ENCODE data around the gene PRPF38B. TPM values are rescaled to one million over a fixed set of nuclear protein-coding genes. Genes with fewer than 3 reads are reported as not detected.

PRPF38B gene
- total and polyA plus RNA-seq, 10 of the 15 experiments (the other 5 are each of a cell fraction or from before 2014, with no cell fraction given) = 32.9 to 79.2 (median 47.8) TPM

- Histone ChIP-seq H3K4me1 (ENCODE audit: control insufficient read depth, insufficient read depth, low read length) (peaks cover 3% of the 10 kb centered on the region; the same call in 1 of the 2 replicates), H2AFZ (ENCODE audit: control insufficient read depth, low read depth, low read length) (no peak overlapping the region), H3K79me2 (ENCODE audit: control insufficient read depth, insufficient read depth, low read length) (no peaks in the 10 kb centered on the region), H3K27ac (ENCODE audit: control insufficient read depth, insufficient read depth) (no peak overlapping the region), H3K4me3 (no peak overlapping the region), H4K20me1 (ENCODE audit: control insufficient read depth, insufficient read depth) (no peaks in the 10 kb centered on the region), H3K27me3 (replicated peaks in 1 of 2; ENCODE audit: control insufficient read depth in 2 of 2, insufficient read depth in 2 of 2, low read length in 1 of 2) (no peaks in the 10 kb centered on the region), H3K4me2 (ENCODE audit: control insufficient read depth, insufficient read depth) (no peak overlapping the region), H3K36me3 (ENCODE audit: control insufficient read depth in 2 of 2, insufficient read depth in 2 of 2, low read length in 1 of 2) (no peaks in the 10 kb centered on the region), H3K9ac (ENCODE audit: control insufficient read depth, insufficient read depth, low read length) (no peak overlapping the region), H3K9me3 (replicated peaks; ENCODE audit: control insufficient read depth, insufficient read depth, low read length) (no peaks in the 10 kb centered on the region)
- no TSS peak for BruUV-seq (replicated peaks)
- ChIA-PET RAD21 (ENCODE audit: unreplicated experiment) (interaction anchor here (1.0 to 2.9 kb wide), 3 partner anchors 46 to 136 kb away, joined by 3 to 31 read pairs (median 4); partner anchors contain the start of genes EEIG2 and PRPF38B), SMC1A (ENCODE audit: uncharacterized antibody, unreplicated experiment) (interaction anchor here (1.1 to 3.0 kb wide), 4 partner anchors 10 to 133 kb away, joined by 3 to 60 read pairs (median 19); partner anchors contain the start of gene EEIG2), CTCF (interaction anchor here (0.9 to 3.1 kb wide), 6 partner anchors 15 to 863 kb away, joined by 4 to 73 read pairs (median 8); no protein-coding TSS in a partner anchor), POLR2A (no interaction called here)
- DNase-seq (ENCODE audit: low read depth, low spot score) (no peak), FAIRE-seq (no peak), ATAC-seq (no peak)
- in situ Hi-C loops (cut with MboI) (loop anchor here (5.0 kb wide), 1 partner anchor 78 kb away; no protein-coding TSS in a partner anchor), intact Hi-C loops (cut with micrococcal nuclease; ENCODE audit: unreplicated experiment) (no loop called here)
- TF ChIP-seq RAD21 (IDR thresholded peaks at IDR 0.05; ENCODE audit: insufficient read depth, low read depth, low read length) = 0 out of 2 replicates have a peak, but pooled peaks have one; percentile 10
- TF ChIP-seq ZBED1 (IDR thresholded peaks at IDR 0.05; ENCODE audit: borderline replicate concordance) = no peak
- 51% methylated on average over 9 of the region's 9 CpGs for WGBS (ENCODE audit: insufficient coverage, insufficient replicate concordance, low lambda C conversion rate, missing lambda C conversion rate)
Observed at GRCh38 chr1:108645564-108646184, 46.4 kb upstream of the PRPF38B start.

- no peak for FAIRE-seq
- CTCF ChIA-PET = interaction anchor here (0.7 to 2.4 kb wide), 5 partner anchors 25 to 134 kb away, joined by 3 to 7 read pairs (median 3); no protein-coding TSS in a partner anchor
- TF ChIP-seq ZNF622 (IDR thresholded peaks at IDR 0.05) = no peak
- TF ChIP-seq EP300 (IDR thresholded peaks at IDR 0.05; ENCODE audit: borderline replicate concordance in 1 of 2, control insufficient read depth in 1 of 2, low read depth in 2 of 2, low read length in 2 of 2) = no peak
- no peak for TF ChIP-seq KLF5 (IDR thresholded peaks at IDR 0.05; ENCODE audit: partially characterized antibody)
- no peak for TF ChIP-seq KDM1A (IDR thresholded peaks at IDR 0.05; ENCODE audit: borderline replicate concordance)
- TF ChIP-seq FOXM1 (IDR thresholded peaks at IDR 0.05; ENCODE audit: low read depth, low read length) = no peak
- no peak for TF ChIP-seq BCLAF1 (IDR thresholded peaks at IDR 0.05)
- no peak for TF ChIP-seq TARDBP (IDR thresholded peaks at IDR 0.05; ENCODE audit: borderline replicate concordance)
- no peak for TF ChIP-seq IRF4 (IDR thresholded peaks at IDR 0.05; ENCODE audit: low read depth, low read length)
- TF ChIP-seq TCF7 (IDR thresholded peaks at IDR 0.05; ENCODE audit: borderline replicate concordance) = no peak
- no peak for TF ChIP-seq HSF1 (IDR thresholded peaks at IDR 0.05; ENCODE audit: low read depth, low read length)
Observed at GRCh38 chr1:108646265-108646647, 45.9 kb upstream of the PRPF38B start.

More at GRCh38 chr1:108646265-108646647, 45.9 kb upstream of the PRPF38B start:
- in situ Hi-C loops (cut with MboI) = loop anchor here (5.0 kb wide), 1 partner anchor 79 kb away; no protein-coding TSS in a partner anchor
- H3K79me2 ChIP-seq (ENCODE audit: control insufficient read depth, insufficient read depth, low read length) = no peaks in the 10 kb centered on the region
- no peaks in the 10 kb centered on the region for H3K36me3 ChIP-seq (ENCODE audit: control insufficient read depth in 2 of 2, insufficient read depth in 2 of 2, low read length in 1 of 2)
- intact Hi-C loops (cut with micrococcal nuclease; ENCODE audit: unreplicated experiment) = no loop called here
- H3K4me3 ChIP-seq = no peak overlapping the region
- no peaks in the 10 kb centered on the region for H3K27me3 ChIP-seq (replicated peaks in 1 of 2; ENCODE audit: control insufficient read depth in 2 of 2, insufficient read depth in 2 of 2, low read length in 1 of 2)
- H4K20me1 ChIP-seq (ENCODE audit: control insufficient read depth, insufficient read depth) = no peaks in the 10 kb centered on the region
- SMC1A ChIA-PET (ENCODE audit: uncharacterized antibody, unreplicated experiment) = interaction anchor here (1.1 to 1.9 kb wide), 4 partner anchors 13 to 136 kb away, joined by 3 to 6 read pairs (median 4); partner anchors contain the start of gene PRPF38B
- ATAC-seq (no peak), DNase-seq (ENCODE audit: low read depth, low spot score) (no peak)
- H3K9ac ChIP-seq (ENCODE audit: control insufficient read depth, insufficient read depth, low read length) = no peak overlapping the region
- peak overlapping the region; percentile 59; the same call in 1 of the 2 replicates for H2AFZ ChIP-seq (ENCODE audit: control insufficient read depth, low read depth, low read length)
- H3K9me3 ChIP-seq (replicated peaks; ENCODE audit: control insufficient read depth, insufficient read depth, low read length) = no peaks in the 10 kb centered on the region
- RAD21 ChIA-PET (ENCODE audit: unreplicated experiment) = interaction anchor here (0.7 to 2.0 kb wide), 3 partner anchors 46 to 137 kb away, joined by 3 to 4 read pairs (median 3); partner anchors contain the start of gene PRPF38B
- POLR2A ChIA-PET = interaction anchor here (1.2 to 1.7 kb wide), 2 partner anchors 46 to 86 kb away, joined by 3 to 4 read pairs; partner anchors contain the start of genes EEIG2 and PRPF38B
- peaks cover 3% of the 10 kb centered on the region; the same call in 1 of the 2 replicates for H3K4me1 ChIP-seq (ENCODE audit: control insufficient read depth, insufficient read depth, low read length)
- H3K4me2 ChIP-seq (ENCODE audit: control insufficient read depth, insufficient read depth) = no peak overlapping the region
- 68% methylated on average over 4 of the region's 4 CpGs for WGBS (ENCODE audit: insufficient coverage, insufficient replicate concordance, low lambda C conversion rate, missing lambda C conversion rate)
- no peak overlapping the region for H3K27ac ChIP-seq (ENCODE audit: control insufficient read depth, insufficient read depth)
- BruUV-seq (replicated peaks) = no TSS peak
